B cell (primary cell): ENCODE measurements around the gene ASIC4. TPM values are rescaled to one million over a fixed set of nuclear protein-coding genes. Genes with fewer than 3 reads are reported as not detected.

ENCODE experiments used
- ATAC-seq: fragments of 200-7000 bp; cut with Tn5 transposase; one replicate; pipeline ENCODE4 v1.10.0; 2021; ENCODE audit warnings: low read depth, mild to moderate bottlenecking, moderate number of reproducible peaks, moderate library complexity
- CTCF ChIA-PET: fragments of 350-600 bp; sonication (Branson Sonifier 250); formaldehyde crosslinking; loops from one replicate; lab custom pipeline; 2021; ENCODE audit warnings: antibody characterized with exemption, inconsistent platforms; lab: Charles Lee
- POLR2A ChIA-PET: fragments of 350-600 bp; sonication (Branson Sonifier 250); formaldehyde crosslinking; loops from one replicate; lab custom pipeline; 2021; ENCODE audit warnings: antibody characterized with exemption; lab: Charles Lee
- DNase-seq: peaks from one replicate; pipeline ENCODE4 v3.0.0; 2013
- H2AFZ ChIP-seq: 2 replicates; pipeline ENCODE4 v1.6.1; 2012; ENCODE audit warnings: mild to moderate bottlenecking, low read depth, low read length; ENCODE audit not compliant: insufficient read depth, poor library complexity, severe bottlenecking
- H3K27ac ChIP-seq, 2 donors: 1 replicate in 1 of 2; 2 replicates in 1 of 2; pipeline ENCODE4 v1.5.1; 2012 to 2013; ENCODE audit warnings: low read length in 2 of 2, mild to moderate bottlenecking in 2 of 2, moderate library complexity in 1 of 2
- H3K27me3 ChIP-seq, 4 experiments: fragments of 200-600 bp in 1 of 4; sonication (generic) in 1 of 4; replicated peaks in 1 of 4; 1 replicate in 2 of 4; 2 replicates in 2 of 4; pipeline versions ENCODE4 v1.6.1 to v1.7.0; 2013 to 2016; ENCODE audit warnings: low read length in 3 of 4, mild to moderate bottlenecking in 2 of 4, mixed read lengths in 1 of 4, moderate library complexity in 1 of 4; ENCODE audit not compliant: insufficient read depth in 4 of 4, control insufficient read depth in 3 of 4; ENCODE audit errors: control extremely low read depth in 1 of 4
- H3K36me3 ChIP-seq, 2 experiments: replicated peaks in 1 of 2; 1 replicate in 1 of 2; 2 replicates in 1 of 2; pipeline versions ENCODE4 v1.6.1 to v1.7.1; 2013; ENCODE audit warnings: low read length in 1 of 2; ENCODE audit not compliant: insufficient read depth in 2 of 2, control insufficient read depth in 1 of 2; ENCODE audit errors: control extremely low read depth in 1 of 2, extremely low read depth in 1 of 2
- H3K4me1 ChIP-seq, 2 donors: fragments of 200-600 bp in 1 of 2; sonication (generic) in 1 of 2; 1 replicate in 1 of 2; 2 replicates in 1 of 2; pipeline versions ENCODE4 v1.5.1 to v1.6.1; 2013 to 2017; ENCODE audit warnings: low read length in 2 of 2; ENCODE audit not compliant: control insufficient read depth in 2 of 2, insufficient read depth in 2 of 2
- H3K4me2 ChIP-seq: replicated peaks from 2 replicates; pipeline ENCODE3; 2012; ENCODE audit warnings: mild to moderate bottlenecking, low read depth, low read length; ENCODE audit not compliant: poor library complexity, severe bottlenecking
- H3K4me3 ChIP-seq, 5 experiments: fragments of 200-600 bp in 1 of 5; sonication (generic) in 1 of 5; 1 replicate in 3 of 5; 2 replicates in 2 of 5; pipeline versions ENCODE4 v1.5.1 to v1.7.0; 2011 to 2016; ENCODE audit warnings: low read length in 4 of 5, mild to moderate bottlenecking in 4 of 5, low read depth in 2 of 5, control low read depth in 1 of 5, moderate library complexity in 1 of 5; ENCODE audit not compliant: insufficient read depth in 1 of 5; ENCODE audit errors: control extremely low read depth in 1 of 5, extremely low read depth in 1 of 5
- H3K79me2 ChIP-seq: fragments of 200-600 bp; sonication (generic); one replicate; pipeline ENCODE4 v1.6.0; 2016; ENCODE audit warnings: low read length; ENCODE audit not compliant: control insufficient read depth, insufficient read depth
- H3K9ac ChIP-seq: fragments of 200-600 bp; sonication (generic); 2 replicates; pipeline ENCODE4 v1.6.1; 2017; ENCODE audit warnings: mild to moderate bottlenecking, low read length, moderate library complexity
- H3K9me3 ChIP-seq, 3 donors: one replicate each; pipeline versions ENCODE4 v1.6.1 to v1.7.1; 2013; ENCODE audit warnings: low read length in 2 of 3; ENCODE audit not compliant: control insufficient read depth in 2 of 3, insufficient read depth in 1 of 3; ENCODE audit errors: control extremely low read depth in 1 of 3
- H4K20me1 ChIP-seq: 2 replicates; pipeline ENCODE4 v1.6.0; 2012; ENCODE audit warnings: mild to moderate bottlenecking, low read length; ENCODE audit not compliant: insufficient read depth, control insufficient read depth, poor library complexity, severe bottlenecking
- H3K27ac Mint-ChIP-seq: one replicate; pipeline ENCODE4 v1.8.0; 2021; ENCODE audit warnings: mixed read lengths
- H3K27me3 Mint-ChIP-seq: one replicate; pipeline ENCODE4 v1.8.0; 2021; ENCODE audit warnings: mixed read lengths
- H3K4me1 Mint-ChIP-seq: one replicate; pipeline ENCODE4 v1.8.0; 2021; ENCODE audit warnings: mixed read lengths
- H3K4me3 Mint-ChIP-seq: one replicate; pipeline ENCODE4 v1.8.0; 2021; ENCODE audit warnings: mixed read lengths
- H3K9me3 Mint-ChIP-seq: one replicate; pipeline ENCODE4 v1.8.0; 2022; ENCODE audit warnings: mixed read lengths; ENCODE audit not compliant: insufficient read depth
- EZH2 ChIP-seq: IDR thresholded peaks from 2 replicates; pipeline ENCODE4 v1.6.1; 2012; ENCODE audit warnings: borderline replicate concordance, low read depth, mild to moderate bottlenecking, moderate library complexity, low read length; ENCODE audit not compliant: insufficient read depth, poor library complexity, severe bottlenecking
- WGBS: methylation state at CpG from one replicate; pipeline ENCODE4 v1.1.5; 2013; ENCODE audit warnings: missing lambda C conversion rate; ENCODE audit not compliant: insufficient coverage; 5-methylcytosine and 5-hydroxymethylcytosine counted together
- intact Hi-C: fragments of 100-400 bp; cut with micrococcal nuclease; formaldehyde crosslinking; loops from one replicate; pipeline ENCODE4 v1.10.0; 2022
- polyA plus RNA-seq: library from polyadenylated mRNA; depleted of rRNA; stranded (reverse); fragments of >200 nt; gene quantifications from 2 replicates; pipeline ENCODE4 v1.2.3, GENCODE V29; 2012
- total RNA-seq, 2 donors: library from RNA; stranded (reverse); fragments of 120-200 nt in 1 of 2; gene quantifications; 1 replicate in 1 of 2; 2 replicates in 1 of 2; pipeline versions ENCODE4 v1.2.3 to v1.2.4, GENCODE V29; 2013 to 2022
- TF ChIP-seq, protein P1 (sequence below): fragments of 200-600 bp; IDR thresholded peaks from one replicate; pipeline ENCODE4 v1.8.0; 2022; ENCODE audit warnings: antibody characterized with exemption, mild to moderate bottlenecking

The ASIC4 gene
- total and polyA plus RNA-seq, 2 donors (not counting 1 experiment from before 2014, with no cell fraction given), result not detected

- Histone ChIP-seq H3K9ac (no peak overlapping the region), H3K36me3 (no peaks in the 10 kb centered on the region), H2AFZ (no peak overlapping the region), H3K4me1 (no peaks in the 10 kb centered on the region), H3K9me3 (no peaks in the 10 kb centered on the region), H4K20me1 (no peaks in the 10 kb centered on the region), H3K27me3 (peaks cover 0 to 3% (median 0%) of the 10 kb centered on the region in 4 experiments), H3K79me2 (no peaks in the 10 kb centered on the region), H3K27ac (no peak overlapping the region), H3K4me3 (no peak overlapping the region), H3K4me2 (no peak overlapping the region)
- POLR2A ChIA-PET, result no interaction called here
- WGBS, result 92% methylated on average over 23 of the region's 28 CpGs
- Mint-ChIP-seq H3K27ac (no peak overlapping the region), H3K4me1 (no peaks in the 10 kb centered on the region), H3K27me3 (peaks cover 16% of the 10 kb centered on the region), H3K9me3 (no peaks in the 10 kb centered on the region), H3K4me3 (no peak overlapping the region)
- CTCF ChIA-PET, result interaction anchor here (1.8 kb wide), 1 partner anchor 9 kb away, joined by 8 read pairs; no protein-coding TSS in a partner anchor
- intact Hi-C loops, result no loop called here
- ATAC-seq (no peak), DNase-seq (no peak)
- TF ChIP-seq, protein P1, sequence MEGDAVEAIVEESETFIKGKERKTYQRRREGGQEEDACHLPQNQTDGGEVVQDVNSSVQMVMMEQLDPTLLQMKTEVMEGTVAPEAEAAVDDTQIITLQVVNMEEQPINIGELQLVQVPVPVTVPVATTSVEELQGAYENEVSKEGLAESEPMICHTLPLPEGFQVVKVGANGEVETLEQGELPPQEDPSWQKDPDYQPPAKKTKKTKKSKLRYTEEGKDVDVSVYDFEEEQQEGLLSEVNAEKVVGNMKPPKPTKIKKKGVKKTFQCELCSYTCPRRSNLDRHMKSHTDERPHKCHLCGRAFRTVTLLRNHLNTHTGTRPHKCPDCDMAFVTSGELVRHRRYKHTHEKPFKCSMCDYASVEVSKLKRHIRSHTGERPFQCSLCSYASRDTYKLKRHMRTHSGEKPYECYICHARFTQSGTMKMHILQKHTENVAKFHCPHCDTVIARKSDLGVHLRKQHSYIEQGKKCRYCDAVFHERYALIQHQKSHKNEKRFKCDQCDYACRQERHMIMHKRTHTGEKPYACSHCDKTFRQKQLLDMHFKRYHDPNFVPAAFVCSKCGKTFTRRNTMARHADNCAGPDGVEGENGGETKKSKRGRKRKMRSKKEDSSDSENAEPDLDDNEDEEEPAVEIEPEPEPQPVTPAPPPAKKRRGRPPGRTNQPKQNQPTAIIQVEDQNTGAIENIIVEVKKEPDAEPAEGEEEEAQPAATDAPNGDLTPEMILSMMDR, result no peak
- TF ChIP-seq EZH2, result no peak
Observed at GRCh38 chr2:219466816-219467735, 47.2 kb upstream of the ASIC4 start.

- Histone ChIP-seq H3K4me3 (no peak overlapping the region), H3K36me3 (no peaks in the 10 kb centered on the region), H3K4me1 (no peaks in the 10 kb centered on the region), H3K27ac (no peak overlapping the region), H4K20me1 (no peaks in the 10 kb centered on the region), H3K9ac (no peak overlapping the region), H3K9me3 (no peaks in the 10 kb centered on the region), H3K79me2 (no peaks in the 10 kb centered on the region), H3K4me2 (no peak overlapping the region), H2AFZ (no peak overlapping the region), H3K27me3 (peaks cover 0 to 3% (median 0%) of the 10 kb centered on the region in 4 experiments)
- ATAC-seq (no peak), DNase-seq (no peak)
- Mint-ChIP-seq H3K27me3 (peaks cover 16% of the 10 kb centered on the region), H3K27ac (no peak overlapping the region), H3K9me3 (no peaks in the 10 kb centered on the region), H3K4me1 (no peaks in the 10 kb centered on the region), H3K4me3 (no peak overlapping the region)
- POLR2A ChIA-PET, result no interaction called here
- CTCF ChIA-PET, result interaction anchor here (1.1 to 1.8 kb wide), 2 partner anchors 10 to 42 kb away, joined by 4 to 8 read pairs; no protein-coding TSS in a partner anchor
- TF ChIP-seq, protein P1, result no peak
- no peak for TF ChIP-seq EZH2
- intact Hi-C loops, result no loop called here
- WGBS, result 75% methylated on average over 2 of the region's 2 CpGs
Observed at GRCh38 chr2:219467736-219468075, 46.6 kb upstream of the ASIC4 start.
